NCI-H2196 treated with DMSO at 0.1 percent for 48 hours (cell line): ENCODE results near the gene ZBTB9.

Experiments used
- DNase-seq: peaks from one replicate; lab custom pipeline; 2025; ENCODE audit not compliant: unreplicated experiment; lab: John Stamatoyannopoulos, UW

ZBTB9 gene

DNA sequence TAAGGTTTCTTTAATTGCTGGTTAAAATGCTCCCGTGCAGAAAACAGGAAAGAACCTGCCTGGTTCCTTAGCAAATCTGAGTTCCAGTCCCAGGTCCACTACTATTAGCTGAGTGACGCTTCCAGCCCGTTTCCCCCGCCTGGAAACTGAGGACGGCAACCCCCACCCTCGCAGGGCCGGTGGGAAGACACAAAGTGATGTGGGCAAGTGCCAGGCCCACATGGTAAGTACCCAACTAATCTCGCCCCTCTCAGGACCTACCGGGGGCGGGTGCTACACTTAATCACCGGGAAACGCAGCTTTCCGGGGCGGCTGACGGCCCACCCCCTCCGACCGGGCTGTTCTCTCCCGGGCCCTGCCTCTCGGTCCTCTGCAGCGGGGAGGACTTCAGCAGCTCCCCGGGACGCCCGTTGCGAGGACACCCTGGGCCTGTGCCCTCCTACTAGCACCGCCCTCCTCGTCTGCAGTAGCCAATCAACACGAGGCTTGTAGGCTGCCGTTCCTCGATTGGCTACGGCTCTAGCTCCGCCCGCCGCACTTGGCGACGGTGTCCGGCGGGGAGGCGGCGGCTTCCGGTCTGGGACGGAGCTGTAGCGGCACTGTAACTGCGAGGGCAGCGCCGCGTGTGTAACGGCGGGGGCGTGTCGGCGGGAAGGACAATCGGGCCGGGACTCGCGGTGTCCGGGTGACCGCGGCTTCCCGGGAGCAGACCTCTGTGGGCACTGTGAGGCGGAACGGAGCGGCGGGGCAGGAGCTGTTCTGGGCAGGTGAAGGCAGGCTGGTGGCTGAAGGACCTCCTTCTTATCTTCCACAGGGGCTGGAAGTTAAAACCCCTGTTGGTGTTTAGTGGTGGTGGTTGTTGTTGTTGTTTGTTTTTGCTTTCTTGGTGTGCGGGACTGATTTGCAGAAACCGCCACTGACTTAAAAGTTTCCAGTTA is at the start of gene ZBTB9:
Gene ZBTB9, plus strand, starts transcription at position 568 of the 938 bp plus-strand sequence. CDS start 525 bp downstream, outside the sequence.
- DNase-seq, result peak; percentile 91

DNA sequence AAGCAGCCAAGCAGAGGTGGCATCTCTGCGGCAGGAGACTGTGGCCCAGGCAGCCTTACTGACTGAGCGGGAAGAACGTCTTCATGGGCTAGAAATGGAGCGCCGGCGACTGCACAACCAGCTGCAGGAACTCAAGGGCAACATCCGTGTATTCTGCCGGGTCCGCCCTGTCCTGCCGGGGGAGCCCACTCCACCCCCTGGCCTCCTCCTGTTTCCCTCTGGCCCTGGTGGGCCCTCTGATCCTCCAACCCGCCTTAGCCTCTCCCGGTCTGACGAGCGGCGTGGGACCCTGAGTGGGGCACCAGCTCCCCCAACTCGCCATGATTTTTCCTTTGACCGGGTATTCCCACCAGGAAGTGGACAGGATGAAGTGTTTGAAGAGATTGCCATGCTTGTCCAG is 49.5 kb upstream of the ZBTB9 start:
- DNase-seq, result no peak

DNA sequence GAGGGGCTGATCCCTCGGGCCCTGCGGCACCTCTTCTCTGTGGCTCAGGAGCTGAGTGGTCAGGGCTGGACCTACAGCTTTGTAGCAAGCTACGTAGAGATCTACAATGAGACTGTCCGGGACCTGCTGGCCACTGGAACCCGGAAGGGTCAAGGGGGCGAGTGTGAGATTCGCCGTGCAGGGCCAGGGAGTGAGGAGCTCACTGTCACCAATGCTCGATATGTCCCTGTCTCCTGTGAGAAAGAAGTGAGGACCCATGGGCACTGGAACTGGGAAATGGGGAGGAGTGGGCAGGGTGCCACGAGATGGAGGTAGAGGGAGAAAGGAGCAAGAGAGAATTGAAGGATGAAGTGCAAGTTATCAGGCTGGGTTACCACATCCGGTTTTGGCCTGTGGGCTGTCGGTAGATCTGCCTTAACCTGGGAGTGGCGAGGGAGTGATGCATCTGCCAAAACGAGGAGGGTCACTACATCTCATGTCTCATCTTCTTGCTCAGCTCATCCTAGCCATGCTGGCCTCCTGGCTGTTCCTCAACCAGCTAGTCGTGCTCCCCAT is 48.9 kb upstream of the ZBTB9 start:
- DNase-seq, result no peak

- DNase-seq, result no peak
Observed at GRCh38 chr6:33406126-33406525, 48.2 kb upstream of the ZBTB9 start.

- DNase-seq, result no peak
Observed at GRCh38 chr6:33407132-33407718, 47.2 kb upstream of the ZBTB9 start.

DNA sequence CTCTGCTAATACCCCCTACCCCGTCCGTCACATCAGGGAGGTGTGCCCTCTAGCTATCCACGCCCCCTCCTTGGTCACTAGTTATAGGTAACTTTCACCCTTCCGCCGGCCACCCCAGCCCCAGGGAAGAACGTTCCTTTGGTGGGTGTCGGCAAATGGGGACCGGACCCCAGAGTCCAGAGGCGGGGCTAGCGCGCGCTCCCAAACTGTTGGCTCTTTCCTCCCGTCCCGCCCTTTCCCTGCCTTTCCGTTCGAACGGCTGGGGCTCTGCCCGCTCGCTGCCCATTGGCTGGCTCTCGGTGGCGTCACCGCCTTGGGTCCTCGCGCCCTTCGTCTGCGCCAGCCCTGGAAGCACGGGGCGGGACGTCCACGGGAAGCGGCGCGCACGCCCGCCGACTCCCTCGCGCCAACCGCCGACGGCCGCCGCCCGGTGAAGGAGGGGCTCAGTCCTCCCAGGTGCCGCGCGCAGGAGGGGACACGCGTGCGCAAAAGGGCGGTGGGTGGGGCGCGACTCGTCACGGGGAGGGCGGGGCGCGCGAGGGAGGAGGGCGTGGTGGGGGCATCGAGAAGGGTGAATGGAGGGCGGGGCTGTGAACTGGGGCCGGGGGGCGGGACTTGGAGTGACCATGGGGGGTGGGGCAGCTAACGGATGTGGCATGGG is 44.2 kb upstream of the ZBTB9 start:
- DNase-seq, result peak; percentile 96

GRCh38 chr6:33410711-33411631 is 43.4 kb upstream of the ZBTB9 start, which contains the start of gene PHF1:
TSS of gene PHF1 (plus strand) at chr6:33411014. CDS start at chr6:33412264, 1,250 bp downstream.
- no peak for DNase-seq

DNA sequence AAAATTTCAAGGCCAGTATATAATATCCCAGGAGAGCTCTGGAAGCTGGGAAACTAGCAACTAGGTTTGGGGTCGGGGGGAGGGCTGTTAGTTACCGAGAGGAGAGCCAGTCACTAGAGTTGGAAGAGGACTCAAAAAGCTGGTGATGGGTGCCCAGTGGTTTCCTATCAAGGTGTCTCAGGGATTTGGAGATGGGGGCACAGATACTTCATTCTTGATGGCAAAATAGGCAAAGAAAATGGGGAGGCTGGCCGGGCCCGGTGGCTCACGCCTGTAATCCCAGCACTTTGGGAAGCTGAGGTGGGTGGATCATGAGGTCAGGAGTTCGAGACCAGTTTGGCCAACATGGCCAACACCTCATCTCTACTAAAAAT is 42.8 kb upstream of the ZBTB9 start:
- no peak for DNase-seq

DNA sequence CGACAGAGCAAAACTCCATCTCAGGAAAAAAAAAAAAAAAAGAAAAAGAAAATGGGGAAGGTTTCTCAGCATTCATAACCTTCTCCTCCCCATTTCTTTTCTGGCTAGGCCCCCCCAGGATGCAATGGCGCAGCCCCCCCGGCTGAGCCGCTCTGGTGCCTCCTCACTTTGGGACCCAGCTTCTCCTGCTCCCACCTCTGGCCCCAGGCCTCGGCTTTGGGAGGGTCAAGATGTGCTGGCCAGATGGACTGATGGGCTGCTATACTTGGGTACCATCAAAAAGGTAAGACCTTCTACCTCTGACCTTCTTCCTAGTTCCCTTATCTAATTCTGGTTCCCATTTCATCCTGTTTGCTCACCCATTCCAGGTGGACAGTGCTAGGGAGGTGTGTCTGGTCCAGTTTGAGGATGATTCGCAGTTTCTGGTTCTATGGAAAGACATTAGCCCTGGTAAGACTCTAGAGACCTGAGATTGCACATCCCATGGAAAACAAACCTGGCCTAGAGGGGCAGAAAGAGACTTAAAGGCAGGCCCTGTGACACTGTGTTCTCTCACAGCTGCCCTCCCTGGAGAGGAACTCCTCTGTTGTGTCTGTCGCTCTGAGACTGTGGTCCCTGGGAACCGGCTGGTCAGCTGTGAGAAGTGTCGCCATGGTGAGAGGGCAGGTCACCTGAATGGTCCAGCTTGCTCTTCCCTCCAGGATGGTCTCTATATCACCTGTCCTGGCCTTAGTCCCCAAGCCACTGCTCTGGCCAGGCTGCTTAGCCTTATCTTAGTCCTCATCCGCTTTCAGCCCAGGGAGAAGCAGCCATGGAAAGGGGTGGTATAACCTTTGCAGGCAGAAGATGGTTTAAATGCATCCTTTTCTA is 42.0 kb upstream of the ZBTB9 start:
- no peak for DNase-seq

GRCh38 chr6:33413241-33414120 is 40.9 kb upstream of the ZBTB9 start:
- no peak for DNase-seq

GRCh38 chr6:33414592-33415271 is 39.6 kb upstream of the ZBTB9 start:
- no peak for DNase-seq

DNA sequence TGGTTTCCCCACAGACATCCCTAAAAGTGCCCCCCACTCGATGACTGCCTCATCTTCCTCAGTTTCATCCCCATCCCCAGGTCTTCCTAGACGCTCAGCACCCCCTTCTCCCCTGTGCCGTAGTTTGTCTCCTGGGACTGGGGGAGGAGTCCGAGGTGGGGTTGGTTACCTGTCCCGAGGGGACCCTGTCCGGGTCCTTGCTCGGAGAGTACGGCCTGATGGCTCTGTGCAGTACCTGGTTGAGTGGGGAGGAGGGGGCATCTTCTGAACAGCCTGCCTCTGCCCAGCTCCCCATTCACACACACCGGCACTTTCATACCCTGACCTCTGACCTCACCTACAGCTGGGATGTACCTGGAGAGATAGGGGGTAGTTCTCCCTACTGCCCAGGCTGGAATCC is 38.5 kb upstream of the ZBTB9 start:
- DNase-seq, result no peak

DNA sequence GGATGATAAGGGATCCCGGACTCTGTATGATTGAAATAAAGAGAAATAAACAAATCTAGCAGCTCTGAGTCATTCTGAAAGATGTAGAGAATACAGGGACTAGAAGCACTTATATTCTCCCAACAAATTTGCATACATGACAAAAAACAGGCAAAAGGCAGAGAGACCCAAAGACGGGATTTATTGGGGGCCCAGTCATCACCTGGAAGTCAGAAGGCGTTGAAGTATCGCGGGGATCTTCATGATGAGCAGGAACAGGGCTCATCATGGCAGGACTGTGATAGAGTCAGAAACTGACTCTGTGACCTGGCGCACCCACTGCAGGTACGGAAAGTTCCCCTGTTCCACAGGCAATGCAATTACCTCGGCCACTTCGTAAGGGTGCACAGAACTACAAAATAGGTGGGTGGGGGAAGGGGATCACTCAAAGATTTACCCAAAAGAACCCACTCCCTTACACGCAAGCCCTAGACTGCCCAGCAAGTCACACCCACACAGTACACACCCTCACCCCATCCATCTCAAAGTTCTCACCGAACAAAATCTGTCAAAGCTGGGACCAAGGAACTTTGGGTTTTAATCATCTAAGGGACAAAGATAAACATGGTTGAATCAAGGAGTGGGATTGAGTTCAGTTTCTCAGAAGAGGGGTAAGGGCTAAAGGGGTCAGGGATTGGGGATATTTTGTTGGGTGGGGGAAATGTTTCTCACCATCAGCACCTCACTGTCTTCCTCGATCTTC is 37.8 kb upstream of the ZBTB9 start:
- DNase-seq, result no peak

GRCh38 chr6:33417128-33417902 is 37.1 kb upstream of the ZBTB9 start:
- DNase-seq, result no peak

GRCh38 chr6:33417903-33418689 is 36.3 kb upstream of the ZBTB9 start, which contains the start of gene CUTA:
TSS of gene CUTA (minus strand) at chr6:33418107. CDS start at chr6:33418000, 107 bp downstream.
- DNase-seq, result peak; percentile 99
